Right hindlimb (tissue), 1 donor: ENCODE measurements around the gene MTHFD1L.
"Not testable (repeated sequence)": the region's sequence is repeated elsewhere in the genome, so short reads cannot be mapped to it uniquely, and the experiment has no call there.

Experiments
- DNase-seq: peaks from one replicate; pipeline ENCODE4 v3.0.0-alpha.2; 2018

MTHFD1L gene

DNA sequence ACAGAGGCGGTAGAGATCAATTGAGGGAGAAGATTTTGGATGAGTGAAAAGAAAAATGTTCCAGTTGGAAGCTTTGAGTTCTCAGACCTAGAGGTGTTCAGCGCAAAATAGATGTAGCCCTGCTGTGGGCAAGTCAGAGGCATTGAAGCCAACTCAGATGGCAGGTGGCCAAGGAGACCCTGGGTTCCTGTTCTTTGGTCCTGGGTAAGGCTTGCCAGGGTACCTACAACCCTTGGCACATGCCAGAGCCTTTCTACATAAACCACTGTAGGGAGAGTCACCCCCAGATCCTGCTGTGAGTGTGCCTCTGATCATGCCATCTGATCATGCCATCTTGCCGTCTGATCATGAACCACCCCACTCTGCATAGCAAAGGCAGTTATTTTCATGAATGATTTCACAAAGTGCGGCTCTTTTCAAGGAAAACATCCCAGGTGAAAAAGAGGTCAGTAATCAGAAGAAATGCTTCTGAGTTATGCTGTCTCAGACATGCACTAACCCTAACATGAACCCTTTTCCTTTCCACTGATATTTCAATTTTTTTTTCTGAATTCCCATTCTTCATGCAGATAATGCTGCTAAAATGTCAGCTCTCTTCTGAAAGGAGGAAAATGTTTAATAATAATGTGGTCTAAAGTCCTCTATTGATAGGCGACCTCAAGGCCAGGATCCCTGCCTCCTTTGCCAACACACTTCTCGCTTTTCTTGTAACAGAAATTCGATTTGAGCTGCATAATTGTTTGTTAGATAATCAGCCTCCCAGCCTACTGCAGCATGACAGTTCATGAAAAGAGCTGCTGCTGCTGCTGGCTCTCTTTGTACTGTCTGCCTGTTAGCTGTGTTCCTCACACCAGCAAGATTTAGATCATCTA, 153.6 kb downstream of the MTHFD1L start:
- DNase-seq = no peak

DNA sequence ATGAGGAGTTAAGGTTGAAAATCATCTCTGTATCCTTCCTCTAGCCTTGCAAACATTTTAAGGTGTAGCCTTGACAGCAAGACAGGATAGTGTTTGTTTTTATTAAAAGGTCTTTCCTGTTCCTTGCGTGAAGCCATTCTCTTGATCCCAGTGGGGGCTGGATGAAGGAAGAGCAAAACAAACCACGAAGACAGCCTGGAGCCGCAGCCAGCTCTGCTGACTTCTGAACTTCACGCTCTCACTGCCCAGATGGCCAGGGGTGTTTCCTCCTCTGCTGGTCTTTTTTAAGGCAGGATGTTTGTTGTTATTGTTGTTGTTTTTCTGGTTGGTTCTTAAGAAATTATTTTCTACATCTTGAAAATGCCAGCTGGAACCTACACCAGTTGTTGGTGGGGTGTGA, 156.4 kb downstream of the MTHFD1L start:
- peak; percentile 52 for DNase-seq

DNA sequence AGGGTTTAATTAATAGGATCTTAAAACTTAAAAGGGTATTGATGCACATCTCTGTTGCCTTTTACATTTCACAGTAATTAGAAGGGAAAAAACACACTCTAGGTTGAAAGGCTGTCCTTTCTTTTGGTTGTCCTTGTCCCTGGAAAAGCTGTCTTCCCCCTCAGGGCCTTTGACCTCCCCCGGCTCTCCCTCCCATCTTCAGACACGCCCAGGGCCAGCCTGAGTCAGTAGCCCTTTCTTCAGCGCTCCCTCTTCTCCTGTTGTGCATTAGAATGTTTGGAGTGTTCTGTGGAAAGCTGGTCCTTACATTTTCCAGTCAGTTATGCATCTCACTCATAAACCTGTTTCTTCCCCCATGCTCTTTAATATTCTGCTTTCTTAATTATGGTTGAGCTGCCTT, 157.0 kb downstream of the MTHFD1L start:
- DNase-seq = no peak

DNA sequence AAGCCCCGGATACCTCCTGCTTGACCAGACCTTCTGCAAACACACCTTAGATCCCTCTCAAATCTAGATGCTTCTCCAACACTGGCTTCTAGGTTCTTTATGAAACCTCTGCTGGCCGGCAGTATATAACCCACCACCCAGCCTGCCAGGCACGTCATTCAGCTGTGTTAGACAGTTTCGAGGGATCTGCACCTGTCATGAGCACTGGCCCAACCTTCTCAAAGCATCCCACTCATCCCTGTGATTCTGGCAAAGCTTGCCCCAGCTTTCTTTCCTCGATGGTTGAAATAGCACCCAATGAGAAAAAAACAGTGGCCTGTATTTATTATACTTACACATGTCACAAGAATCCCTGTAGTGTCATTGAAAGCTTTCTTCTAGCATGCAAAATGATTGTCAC, 157.8 kb downstream of the MTHFD1L start:
- peak; percentile 28 for DNase-seq

DNA sequence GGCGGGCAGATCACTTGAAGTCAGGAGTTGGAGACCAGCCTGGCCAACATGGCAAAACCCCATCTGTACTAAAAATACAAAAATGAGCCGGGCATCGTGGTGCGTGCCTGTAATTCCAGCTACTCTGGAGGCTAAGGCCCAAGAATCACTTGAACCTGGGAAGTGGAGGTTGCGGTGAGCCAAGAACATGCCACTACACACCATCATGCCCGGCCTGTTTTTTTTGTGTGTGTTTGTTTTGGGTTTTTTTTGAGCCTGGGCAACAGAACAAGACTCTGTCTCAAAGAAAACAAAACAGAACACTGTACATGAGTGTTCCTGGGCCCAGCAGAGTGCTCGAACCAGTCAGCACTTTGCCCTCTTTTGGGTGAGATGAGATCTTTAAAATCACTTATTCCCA, 159.1 kb downstream of the MTHFD1L start:
- DNase-seq = no peak

DNA sequence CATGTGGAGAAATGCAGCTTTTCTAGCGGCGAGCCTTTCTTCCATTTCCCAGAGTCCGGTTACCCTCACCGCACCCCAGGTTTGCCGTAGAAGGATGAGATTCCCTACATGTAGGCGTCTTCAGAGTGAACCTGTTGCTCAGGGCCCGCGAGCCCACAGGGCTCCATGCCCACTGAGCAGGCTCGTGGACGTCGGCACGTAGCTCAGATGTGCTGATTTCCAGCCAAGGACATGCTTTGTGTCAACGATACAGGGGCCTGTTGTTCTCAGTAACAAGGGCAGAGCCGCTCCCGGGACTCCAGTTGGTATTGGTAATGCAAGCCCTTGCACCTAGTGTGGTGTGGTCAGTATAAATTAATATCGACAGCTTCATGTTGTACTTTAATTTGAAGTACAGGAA, 159.6 kb downstream of the MTHFD1L start:
- peak; percentile 47 for DNase-seq

DNA sequence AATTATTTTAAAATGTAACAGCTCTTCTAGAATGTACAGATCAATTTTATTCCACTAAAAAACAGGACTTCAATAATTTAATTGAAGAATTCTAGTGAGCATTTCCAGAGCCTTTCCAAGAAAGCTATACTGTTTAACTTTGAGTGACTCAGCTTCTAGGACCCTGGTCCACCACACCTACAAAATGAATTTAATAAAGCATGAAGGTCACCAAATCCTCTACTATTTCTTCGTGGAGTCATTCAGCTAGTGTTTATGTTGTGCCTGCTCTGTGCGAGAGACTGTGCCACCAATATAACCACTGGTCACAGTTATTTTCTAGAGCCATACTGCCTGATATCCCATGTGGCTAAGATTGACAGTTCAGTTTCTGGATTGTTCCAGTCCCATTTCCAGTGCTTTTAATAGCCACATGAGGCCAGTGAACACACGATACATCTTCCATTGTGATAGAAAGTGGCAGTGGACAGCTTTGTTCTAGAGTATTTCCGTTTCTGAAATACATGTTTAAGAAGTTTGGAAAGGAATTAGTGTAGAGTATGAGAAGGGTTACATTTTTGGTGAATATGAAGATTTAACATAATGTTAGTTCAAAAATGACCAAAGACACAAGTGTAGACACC, 160.7 kb downstream of the MTHFD1L start:
- no peak for DNase-seq

DNA sequence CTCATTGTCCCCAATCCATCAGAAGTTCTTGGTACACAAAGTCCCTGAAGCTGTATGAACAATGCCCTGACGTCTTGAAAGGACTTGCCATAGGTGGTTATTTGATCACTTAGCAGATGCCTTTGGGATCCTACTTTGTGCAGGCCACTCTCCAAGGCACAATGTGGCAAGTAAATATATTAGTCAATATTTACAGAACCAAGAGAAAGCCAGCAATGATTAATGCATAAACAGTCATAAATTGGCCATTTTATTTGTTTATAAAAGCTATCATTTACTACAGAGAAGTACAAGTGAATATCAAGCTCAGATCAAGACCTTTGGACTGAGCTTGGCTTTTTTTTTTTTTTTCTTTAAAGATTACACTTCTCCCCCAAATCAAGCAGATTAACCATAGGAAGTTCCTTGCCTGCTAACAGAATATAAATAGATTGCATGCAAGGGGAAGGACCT, 161.8 kb downstream of the MTHFD1L start:
- no peak for DNase-seq

DNA sequence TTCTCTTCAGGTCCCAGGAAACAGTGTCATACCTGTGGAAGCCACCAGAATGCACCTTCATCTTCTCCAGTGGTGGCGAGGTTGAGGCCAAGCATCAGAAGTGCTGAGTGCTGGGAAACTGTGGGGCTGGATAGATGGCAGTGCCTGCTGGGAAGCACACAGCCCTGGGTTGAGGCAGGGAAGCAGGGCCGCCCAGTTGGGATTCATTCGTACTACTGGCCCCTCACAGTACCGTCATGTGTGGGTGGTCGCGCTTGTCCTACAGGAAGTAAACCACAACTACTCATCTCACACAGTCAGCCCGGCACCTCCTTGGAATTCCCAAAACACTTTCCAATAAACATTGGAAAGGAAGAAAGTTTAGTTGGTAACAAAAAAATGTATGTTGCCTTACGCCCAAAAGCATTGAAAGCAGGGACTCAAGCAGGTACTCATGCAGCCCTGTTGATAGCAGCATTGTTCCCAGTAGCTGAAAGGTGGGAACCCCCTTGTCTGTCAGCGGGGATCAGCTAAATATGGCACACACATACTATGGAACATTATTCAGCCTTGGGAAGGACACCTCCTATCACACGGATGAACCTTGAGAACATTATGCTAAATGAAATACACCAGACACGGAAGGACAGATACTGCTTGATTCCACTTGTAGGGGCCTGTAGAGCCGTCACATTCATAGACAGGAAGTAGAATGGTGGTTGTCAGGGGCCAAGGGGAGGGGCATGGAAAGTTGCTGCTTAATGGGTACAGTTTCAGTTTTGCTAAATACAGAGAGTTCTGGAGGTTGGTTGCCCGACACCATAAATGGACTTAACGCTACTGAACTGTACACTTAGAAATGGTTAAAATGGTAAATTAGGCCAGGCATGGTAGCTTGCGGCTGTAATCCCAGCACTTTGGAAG, 162.7 kb downstream of the MTHFD1L start:
- DNase-seq = no peak

DNA sequence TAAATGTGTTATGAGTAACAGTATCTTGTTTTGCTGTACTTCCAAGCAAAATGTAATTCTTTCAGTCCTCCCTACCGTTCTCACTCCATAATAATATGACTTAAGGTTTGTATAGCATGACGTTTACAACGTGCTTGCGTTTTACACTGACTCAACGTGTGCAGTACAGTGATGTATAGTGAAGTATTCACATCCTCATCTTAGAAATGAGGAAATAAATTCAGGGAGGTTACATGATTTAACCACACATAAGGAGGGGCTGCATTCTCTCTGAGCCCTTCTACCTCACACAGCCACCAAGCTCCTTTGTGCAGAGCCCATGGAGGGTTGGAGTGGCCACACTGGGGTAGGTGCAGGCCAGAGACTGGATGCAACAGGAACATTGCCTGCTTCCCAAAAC, 164.5 kb downstream of the MTHFD1L start:
- DNase-seq = no peak

DNA sequence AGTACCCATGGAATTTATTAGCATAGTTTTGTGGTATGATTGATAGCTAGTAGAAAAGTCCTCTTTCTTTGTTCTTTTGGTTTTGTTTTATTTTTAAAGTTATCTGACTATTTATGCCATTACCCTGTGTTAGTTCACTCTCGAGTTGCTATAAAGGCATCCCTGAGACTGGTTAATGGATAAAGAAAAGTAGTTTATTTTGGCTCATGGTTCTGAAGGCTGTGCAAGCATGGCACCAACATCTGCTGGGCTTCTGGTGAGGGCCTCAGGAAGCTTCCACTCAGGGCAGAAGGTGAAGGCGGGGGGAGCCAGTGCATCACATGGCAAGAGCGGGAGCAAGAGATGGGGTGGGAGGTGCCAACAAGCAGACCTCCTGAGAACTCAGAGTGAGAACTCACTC, 166.5 kb downstream of the MTHFD1L start:
- no peak for DNase-seq

DNA sequence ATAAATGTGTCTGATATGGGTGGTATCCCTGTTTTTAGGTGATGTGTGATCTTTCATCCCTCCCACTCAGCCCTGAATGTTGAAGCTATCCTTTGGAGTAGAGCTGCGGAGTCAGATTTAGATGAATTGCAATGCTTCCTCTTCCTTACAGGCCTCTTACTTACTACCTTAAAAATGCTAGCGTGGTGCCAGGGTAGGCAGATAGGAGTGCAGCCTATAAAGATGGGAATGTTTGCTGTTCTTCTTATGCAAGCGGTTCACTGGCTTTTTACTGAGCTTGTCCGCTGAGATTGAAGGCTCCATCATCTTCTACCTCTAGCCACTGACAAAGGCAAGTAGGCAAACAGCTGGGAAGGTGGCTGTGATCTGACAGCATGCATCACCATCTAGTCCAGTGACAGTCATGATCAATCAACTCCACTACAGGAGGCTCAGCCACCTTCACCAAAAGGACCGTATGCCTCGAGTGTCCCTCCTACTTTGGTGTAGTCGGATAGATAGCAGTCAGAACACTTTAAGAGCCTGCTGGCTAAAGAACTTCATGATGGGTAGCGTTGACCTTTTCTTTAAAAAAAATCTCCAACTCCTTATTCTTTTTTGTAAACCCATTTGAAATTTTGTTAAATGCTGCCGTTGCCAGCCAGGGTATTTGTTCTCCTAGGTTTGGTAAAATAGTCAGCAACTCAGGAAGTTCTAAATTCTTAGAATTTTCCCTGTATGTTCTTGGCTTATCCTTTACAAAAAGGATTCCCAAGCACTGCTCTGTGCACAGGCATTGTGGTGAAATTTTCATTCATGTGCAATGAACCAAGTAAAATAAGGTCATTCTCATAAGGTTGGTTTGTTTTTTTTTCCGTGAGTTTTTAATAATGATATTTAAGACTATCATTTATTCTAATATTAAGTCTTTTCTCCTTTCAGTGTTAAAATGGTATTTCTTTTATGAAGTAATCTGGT, 169.6 kb downstream of the MTHFD1L start:
- no peak for DNase-seq

DNA sequence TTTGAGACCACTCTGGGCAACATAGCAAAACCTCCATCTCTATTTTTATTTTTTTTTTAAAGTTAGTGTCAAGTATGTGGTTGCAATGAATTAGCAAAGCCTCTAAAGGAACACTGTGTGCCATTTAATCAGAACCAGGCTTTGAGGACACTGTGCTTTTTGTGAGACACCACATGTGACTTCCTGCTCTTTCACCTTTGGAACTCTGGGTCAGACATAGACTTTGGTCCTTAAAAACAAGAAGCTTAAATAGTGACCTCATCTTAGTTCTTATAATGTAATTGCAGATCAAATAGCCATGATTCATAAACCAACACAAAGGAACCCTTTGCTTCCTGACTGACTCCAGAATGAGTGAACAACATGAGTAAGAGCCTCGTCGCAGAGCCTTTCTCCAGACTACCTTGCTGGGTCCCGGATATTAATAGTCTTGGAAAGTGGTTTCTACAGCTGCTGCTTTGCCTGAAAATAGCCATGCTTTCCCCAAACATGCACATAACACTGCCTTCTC, 170.8 kb downstream of the MTHFD1L start:
- DNase-seq = not testable (repeated sequence)

DNA sequence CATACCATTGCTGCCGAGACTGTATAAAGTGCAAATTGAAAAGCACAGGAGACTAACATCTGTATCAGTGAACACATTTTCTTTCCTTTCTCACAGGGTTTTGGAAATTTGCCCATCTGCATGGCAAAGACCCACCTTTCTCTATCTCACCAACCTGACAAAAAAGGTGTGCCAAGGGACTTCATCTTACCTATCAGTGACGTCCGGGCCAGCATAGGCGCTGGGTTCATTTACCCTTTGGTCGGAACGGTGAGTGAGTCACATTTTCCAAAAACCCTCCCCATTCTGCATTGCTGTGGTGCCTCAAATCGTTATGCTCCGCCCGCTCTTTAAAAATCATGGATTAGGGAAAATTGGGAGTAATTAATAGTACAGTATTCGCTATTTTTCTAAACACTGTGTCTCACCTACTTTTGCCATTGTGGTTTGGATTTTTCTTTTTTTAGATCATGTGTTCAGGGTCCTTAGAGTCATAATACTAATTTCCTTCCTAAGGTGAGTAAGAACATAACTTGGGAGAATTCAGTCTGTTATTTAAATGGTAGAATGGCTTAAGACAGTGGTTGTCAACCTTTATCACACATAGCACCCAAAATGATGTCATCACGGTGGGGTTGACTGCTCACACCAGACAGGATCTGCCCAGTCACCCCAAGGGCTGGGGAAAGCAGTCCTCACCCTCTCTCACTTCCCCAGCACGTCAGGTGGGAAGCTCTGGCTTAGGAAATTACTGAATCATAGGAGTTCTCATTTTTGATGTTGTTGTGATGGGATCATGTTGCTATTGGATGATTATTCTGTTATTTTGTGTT, 171.6 kb downstream of the MTHFD1L start:
- no peak for DNase-seq

DNA sequence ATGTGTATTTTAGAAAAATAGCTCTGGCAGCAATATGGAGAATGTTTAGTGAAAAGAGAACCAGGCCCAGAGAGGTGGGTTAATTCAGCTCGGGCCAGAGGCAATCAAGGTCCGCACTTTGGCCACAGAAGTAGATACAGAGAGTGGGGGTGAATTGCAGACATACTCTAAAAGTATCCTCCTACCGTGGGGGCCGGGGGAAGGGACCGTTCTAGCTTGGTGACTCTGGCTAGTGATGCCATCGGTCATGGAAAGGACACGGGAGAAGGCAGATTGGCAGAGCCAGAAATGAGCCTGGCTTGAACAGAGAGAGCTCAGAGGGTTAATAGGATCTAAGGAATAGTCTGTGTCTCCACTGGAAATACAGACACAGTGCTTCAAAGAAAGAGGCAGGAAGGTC, 173.1 kb downstream of the MTHFD1L start:
- no peak for DNase-seq

DNA sequence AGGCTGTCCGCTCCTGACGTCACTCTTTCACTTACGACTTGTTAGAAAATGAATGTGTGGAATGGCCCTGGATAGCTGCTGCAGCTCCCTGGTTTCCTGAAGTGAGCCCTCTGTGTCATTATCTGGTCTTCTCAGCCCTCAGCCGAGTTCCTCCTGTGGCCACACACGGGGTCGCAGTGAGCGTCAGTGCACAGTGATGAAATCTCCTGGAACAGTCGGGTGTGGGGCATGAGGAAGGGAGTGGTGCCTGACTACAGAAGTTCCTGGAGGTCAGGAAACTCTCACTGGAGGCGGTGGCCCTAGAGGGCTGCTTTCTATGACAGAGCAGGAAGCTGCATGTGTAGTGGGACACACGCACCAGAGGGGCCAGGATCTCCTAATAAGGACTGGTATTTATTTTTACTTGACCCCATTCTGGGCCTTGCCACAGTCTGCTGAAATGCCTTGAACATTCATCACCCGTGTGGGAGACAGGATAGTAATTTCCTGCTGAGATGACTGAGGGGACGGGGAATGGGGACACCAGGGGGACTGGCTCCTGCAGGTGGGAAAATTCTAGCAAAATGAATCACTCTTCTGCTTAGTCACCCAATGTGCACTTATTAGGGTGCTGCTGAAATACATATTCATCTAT, 175.5 kb downstream of the MTHFD1L start:
- peak; percentile 72 for DNase-seq

DNA sequence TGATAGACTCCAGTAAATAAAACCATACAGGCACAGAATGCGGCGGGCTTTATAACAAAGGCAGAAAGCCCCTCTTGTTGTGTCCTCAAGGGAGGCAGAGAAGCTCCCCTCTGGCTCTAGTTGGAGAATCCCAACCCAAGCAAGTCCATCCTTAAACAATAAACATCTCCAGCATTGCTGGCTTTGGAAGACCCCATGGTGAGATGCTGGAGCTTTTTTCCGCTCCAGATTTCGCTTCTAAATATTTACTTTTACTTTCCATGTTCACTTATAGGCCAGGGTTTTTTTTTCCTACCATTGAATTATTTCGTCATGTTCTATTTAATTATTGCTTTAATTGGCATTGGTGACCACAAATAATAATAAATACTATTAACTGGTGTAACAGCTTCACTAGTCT, 176.2 kb downstream of the MTHFD1L start:
- DNase-seq = no peak

DNA sequence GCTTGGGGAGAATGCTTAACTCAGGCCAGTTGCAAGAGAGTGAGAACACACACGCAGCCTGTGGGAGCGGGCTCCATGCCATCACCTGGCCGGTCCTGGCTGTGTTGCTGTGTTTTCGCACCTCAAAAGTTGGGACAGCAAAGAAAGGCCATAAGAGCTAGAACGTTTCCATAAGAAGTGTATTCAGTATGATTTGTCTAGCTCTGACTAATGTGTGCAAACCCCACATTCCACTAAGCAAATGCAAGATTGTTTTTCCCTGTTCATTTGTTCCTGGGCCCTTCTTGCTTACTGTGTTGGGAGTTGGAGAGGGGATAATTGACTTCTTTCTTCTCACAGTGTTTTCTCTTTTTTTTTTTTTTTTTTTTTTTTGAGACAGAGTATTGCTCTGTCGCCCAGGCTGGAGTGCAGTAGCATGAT, 177.4 kb downstream of the MTHFD1L start:
- DNase-seq = peak; percentile 70

DNA sequence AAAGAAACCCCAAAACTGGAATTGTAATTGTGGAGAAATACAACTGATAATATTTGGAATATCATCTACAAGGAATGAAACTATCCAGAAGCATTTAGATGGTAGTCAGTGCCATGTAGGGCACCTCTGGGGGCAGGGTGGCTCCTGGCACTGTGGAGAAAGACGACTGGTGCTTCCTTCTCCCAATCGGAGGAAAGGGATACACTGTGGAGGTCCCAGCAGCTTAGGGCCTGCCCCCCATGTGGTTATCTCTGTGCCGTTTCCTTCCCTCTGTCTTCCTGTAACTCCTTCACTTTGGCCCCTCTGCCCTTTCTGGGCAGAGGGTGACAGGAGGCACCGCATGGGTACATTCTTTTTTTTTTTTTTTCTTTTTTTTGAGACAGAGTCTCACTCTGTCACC, 178.4 kb downstream of the MTHFD1L start:
- no peak for DNase-seq
